Measurements from ENCODE around the gene PCDH9. TPM values are rescaled to one million over a fixed set of nuclear protein-coding genes. Genes with fewer than 3 reads are reported as not detected.
"Not testable (repeated sequence)": the region's sequence is repeated elsewhere in the genome, so short reads cannot be mapped to it uniquely, and the experiment has no call there.

Gene PCDH9
- total RNA-seq, 1 donor from 2014 or later, result 13.9 TPM

DNA sequence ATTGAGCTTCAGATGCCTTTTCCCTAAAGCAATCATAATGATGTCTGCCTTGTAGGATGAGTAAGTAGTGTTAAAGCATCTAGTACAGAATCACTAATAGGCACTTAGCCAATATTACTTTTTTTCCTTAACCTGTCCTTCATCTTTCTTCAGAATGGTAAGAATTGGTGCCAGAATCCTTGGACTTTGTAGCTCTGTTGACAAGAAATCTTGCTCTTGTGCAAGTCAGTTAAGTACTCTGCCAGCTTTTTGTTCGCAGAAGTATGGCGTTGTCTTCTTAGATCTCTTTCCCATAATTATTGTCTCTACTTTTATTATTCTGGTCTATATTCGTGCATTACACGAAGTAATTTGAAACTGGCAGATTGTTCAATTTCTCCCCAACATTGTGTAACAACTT lies 554.5 kb downstream of the PCDH9 start:
- DNase-seq (ENCODE audit: low read depth), result no peak

DNA sequence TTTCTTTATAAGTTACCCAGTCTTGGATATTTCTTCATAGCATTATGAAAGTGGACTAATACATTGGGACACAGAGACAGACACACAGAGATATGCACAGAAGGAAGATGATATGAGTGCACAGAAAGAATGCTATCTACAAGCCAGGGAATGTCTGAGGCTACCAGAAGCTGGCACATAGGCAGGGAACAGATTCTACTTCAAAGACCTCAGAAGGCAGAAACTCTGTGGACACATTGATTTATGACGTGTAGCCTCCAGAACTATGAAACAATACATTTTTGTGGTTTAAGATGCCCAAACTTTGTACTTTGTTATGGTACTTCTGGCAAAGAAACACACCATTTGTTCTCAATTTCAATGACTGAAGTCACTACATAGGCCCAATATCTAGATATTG lies 556.7 kb downstream of the PCDH9 start:
- DNase-seq (ENCODE audit: low read depth), result peak; percentile 88

DNA sequence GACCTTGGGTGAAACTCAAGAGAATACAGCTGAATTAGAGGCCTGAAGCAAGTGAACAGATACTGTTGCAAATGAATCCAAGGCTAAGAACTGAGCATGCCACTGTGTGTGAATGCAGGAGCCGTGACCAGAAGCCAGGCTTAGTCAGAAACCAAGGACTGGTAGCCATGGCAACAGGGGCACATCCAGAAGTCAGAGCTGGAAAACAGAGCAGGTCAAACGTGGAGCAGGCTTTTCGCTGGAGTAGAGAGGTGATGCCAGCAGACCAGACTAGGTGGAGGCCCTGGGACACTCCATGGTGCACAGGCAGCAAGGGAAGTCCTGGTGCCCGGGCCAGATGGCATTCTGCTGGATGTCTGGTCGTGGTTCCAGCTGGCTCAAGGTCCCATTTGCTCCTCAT lies 564.1 kb downstream of the PCDH9 start:
- DNase-seq (ENCODE audit: low read depth), result peak; percentile 94

- DNase-seq (ENCODE audit: low read depth), result no peak
Measured at GRCh38 chr13:66663711-66664110, 566.4 kb downstream of the PCDH9 start.

- DNase-seq (ENCODE audit: low read depth), result no peak
Measured at GRCh38 chr13:66663206-66663605, 566.9 kb downstream of the PCDH9 start.

DNA sequence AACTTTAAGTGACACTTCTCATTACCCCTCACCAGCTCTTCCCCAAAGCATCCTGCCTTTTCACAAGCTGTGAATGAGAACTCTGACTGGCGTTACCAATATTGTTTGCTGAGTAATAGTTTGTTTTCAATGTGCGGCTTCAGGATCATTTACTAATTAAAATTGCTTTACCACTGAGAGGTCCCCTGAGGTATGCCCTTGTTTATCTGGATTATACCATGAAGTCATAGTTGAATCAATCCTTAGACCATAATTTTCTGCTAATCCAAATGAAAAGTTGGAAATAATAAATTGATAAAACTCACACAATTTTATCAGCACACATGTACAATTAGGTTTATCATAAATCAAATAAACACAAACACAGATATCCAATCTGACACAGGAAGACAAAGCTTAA lies 568.8 kb downstream of the PCDH9 start:
- DNase-seq (ENCODE audit: low read depth), result no peak

- DNase-seq (ENCODE audit: low read depth), result no peak
Measured at GRCh38 chr13:66660468-66660813, 569.7 kb downstream of the PCDH9 start.

DNA sequence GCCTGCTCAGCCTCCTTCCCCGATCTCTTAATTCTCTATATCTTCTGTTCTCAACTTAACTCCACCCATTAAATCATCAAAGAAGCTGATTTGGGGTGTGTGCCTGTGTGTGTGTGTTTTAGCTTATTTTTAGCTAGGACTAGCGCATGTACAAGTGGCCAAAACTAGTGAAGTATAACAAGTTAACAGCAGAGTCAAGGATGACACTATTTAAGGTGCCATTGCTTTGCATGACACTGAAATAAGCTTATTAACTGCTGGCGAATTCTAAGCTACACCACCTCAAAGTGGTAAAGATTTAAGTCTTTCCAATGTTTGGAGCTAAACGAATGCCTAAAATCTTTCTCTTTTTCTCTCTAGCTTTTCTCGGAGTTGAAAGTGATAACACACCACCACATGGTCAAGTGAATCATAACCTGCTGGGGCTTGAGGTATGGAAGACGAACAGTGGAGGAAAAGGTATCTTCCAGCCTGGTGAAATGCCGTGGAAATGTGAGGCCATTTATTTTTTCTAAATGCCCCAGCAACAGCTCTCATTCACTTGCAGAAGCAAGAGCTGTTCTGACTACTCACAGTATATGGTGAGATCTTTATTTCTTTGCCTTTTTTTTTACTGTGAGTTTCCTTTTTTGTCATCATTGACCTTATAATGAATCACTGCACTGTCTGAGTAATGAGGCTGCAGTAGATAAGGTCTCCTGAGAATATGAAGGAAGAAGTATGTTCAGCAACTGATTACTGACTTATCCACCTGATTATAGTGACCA lies 570.3 kb downstream of the PCDH9 start:
- DNase-seq (ENCODE audit: low read depth), result peak; percentile 48

GRCh38 chr13:66659286-66659685 lies 570.9 kb downstream of the PCDH9 start:
- peak; percentile 70 for DNase-seq (ENCODE audit: low read depth)

GRCh38 chr13:66657165-66657881 lies 572.8 kb downstream of the PCDH9 start:
- peak; percentile 90 for DNase-seq (ENCODE audit: low read depth)

DNA sequence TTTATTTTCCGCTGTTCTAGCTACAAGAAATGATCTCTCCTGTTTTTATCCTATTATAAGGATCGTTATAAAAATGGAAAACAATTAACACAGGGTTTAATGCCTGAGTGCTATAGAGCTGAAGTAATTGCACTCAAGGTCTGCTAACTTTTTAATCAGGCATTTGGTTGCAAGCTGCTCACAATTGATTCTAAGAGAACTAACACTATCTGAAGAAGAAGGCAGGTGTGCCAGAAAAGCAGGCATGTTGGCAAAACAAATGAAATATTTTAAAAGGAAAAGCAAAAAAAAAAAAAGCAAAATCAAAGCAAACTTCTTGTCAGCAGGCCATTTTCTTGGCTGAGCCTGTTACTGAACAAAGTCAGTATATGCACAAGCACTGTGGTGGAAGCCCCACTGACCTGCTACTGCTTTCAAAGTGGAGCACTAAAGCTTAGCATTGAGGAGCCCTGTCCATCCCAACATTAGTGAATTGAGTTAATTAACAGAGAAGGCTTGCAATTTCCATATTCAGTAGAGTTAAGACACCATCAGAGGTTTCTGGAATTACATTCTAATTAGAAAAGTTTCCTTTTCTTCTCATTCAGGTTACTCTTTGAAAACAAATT lies 574.2 kb downstream of the PCDH9 start:
- DNase-seq (ENCODE audit: low read depth), result no peak

GRCh38 chr13:66644855-66645460 lies 585.2 kb downstream of the PCDH9 start:
- no peak for DNase-seq (ENCODE audit: low read depth)

- DNase-seq (ENCODE audit: low read depth), result no peak
Measured at GRCh38 chr13:66640231-66640630, 589.9 kb downstream of the PCDH9 start.

GRCh38 chr13:66639044-66639443 lies 591.1 kb downstream of the PCDH9 start:
- no peak for DNase-seq (ENCODE audit: low read depth)

- DNase-seq (ENCODE audit: low read depth), result peak; percentile 12
Measured at GRCh38 chr13:66635526-66635925, 594.6 kb downstream of the PCDH9 start.

GRCh38 chr13:66634384-66634783 lies 595.8 kb downstream of the PCDH9 start:
- no peak for DNase-seq (ENCODE audit: low read depth)

DNA sequence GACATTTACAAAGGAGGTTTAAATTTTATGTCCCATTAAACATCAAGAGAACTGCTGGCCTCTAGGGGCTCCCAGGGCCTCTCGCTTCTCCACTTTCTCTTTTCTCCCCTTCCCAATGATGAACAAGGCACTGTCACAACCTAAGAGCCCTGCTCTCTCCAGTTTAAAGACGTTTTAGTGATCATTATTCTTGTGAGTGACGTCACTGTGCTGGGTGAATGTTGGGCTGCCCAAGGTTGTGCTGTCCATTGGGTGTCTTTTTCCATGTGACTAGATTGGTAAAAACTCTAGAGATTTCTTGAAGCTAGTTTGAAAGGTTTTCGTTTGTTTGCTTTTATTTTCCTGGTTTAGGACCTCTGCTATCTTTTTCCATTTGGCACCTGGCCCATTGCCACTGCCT lies 602.6 kb downstream of the PCDH9 start:
- no peak for DNase-seq (ENCODE audit: low read depth)

GRCh38 chr13:66624302-66624701 lies 605.8 kb downstream of the PCDH9 start:
- DNase-seq (ENCODE audit: low read depth), result peak; percentile 10

DNA sequence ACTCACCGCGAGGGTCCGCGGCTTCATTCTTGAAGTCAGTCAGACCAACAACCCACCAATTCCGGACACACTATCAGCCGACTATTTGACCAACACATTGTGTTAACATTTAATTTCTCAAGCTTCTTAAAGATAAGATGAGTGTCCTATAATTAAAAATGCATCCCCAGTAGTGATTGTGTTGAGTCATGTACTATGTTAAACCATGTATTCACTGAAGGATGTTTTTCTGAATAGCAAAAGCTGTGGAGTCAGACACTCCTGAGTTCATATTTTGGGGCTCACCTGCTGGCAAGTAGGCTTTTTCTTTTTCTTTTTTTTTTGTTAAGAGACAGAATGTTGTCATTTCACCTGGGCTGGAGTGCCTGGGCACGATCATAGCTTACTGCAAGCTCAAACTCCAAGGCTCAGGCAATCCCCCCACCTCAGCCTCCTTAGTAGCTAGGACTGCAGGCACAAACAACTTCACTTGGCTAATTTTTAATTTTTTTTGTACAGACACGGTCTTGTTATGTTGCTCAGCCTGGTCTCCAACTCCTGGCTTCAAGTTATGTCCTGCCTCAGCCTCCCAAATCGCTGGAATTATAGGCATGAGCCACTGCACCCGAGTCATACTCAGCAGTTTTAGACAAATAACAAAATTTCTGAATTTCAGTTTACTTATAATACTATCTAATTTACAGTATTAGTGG lies 606.9 kb downstream of the PCDH9 start:
- no peak for DNase-seq (ENCODE audit: low read depth)

- not testable (repeated sequence) for DNase-seq (ENCODE audit: low read depth)
Measured at GRCh38 chr13:66621906-66622447, 608.2 kb downstream of the PCDH9 start.

DNA sequence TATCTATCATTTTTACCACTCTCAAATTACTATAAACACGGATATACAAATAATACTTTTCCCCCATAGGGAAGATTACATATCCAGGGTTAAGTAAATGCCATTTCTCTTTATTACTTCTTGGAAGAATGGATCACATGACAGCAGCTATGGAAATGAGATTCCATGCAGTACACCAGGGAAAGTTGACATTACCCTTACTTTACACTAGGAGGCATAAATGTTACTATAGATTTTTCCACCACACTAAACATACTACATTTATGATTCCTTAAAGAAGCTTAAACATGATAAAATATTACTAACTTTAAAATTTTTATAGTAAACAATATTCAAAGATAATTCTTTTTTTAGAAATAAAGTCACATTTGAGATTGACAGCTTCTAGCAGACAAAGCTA lies 611.4 kb downstream of the PCDH9 start:
- DNase-seq (ENCODE audit: low read depth), result peak; percentile 13

All from myocyte (in vitro differentiated cells).